ENCODE measurements around the gene FNDC3B. TPM values are rescaled to one million over a fixed set of nuclear protein-coding genes. Genes with fewer than 3 reads are reported as not detected.

Gene FNDC3B
- total and polyA plus RNA-seq, 2 of the 8 experiments (the other 6 are each of a cell fraction or from before 2014, with no cell fraction given): 14.1 to 44.4 TPM

DNA sequence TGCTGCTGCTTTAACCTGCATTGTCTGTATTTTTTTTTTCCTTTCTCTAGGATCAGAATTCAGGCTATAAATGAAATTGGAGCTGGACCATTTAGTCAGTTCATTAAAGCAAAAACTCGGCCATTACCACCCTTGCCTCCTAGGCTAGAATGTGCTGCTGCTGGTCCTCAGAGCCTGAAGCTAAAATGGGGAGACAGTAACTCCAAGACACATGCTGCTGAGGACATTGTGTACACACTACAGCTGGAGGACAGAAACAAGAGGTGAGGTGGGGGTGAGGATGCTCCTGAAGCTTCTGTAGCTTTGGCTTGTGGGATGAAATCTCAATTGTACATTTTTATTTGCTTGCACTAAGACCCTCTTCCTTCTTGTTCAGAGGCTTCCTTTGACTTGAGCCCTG lies 323.2 kb downstream of the FNDC3B start (continued):
- TF ChIP-seq TCF12 (IDR thresholded peaks at IDR 0.05; ENCODE audit: low read depth, low read length) (no peak), GTF2F1 (IDR thresholded peaks at IDR 0.05; ENCODE audit: borderline replicate concordance, low read depth, low read length) (no peak)
